Thyroid gland (tissue), 4 donors: Measurements from ENCODE around the gene MAP1B. TPM values are rescaled to one million over a fixed set of nuclear protein-coding genes. Genes with fewer than 3 reads are reported as not detected.

Experiments used
- DNase-seq, 2 donors: peaks; one replicate each; pipeline ENCODE4 v3.0.0-alpha.2; 2019
- H3K27ac ChIP-seq, 3 donors: fragments of 200-600 bp; sonication (generic); 1 replicate in 2 of 3; 2 replicates in 1 of 3; pipeline ENCODE4 v1.5.1; 2016 to 2019; ENCODE audit warnings: mild to moderate bottlenecking in 1 of 3, moderate library complexity in 1 of 3
- H3K27me3 ChIP-seq: fragments of 200-600 bp; sonication (generic); one replicate; pipeline ENCODE4 v1.5.1; 2019
- H3K36me3 ChIP-seq, 2 donors: fragments of 200-600 bp; sonication (generic); one replicate each; pipeline ENCODE4 v1.5.1; 2016 to 2019
- H3K4me1 ChIP-seq, 2 donors: fragments of 200-600 bp; sonication (generic); one replicate each; pipeline ENCODE4 v1.5.1; 2017 to 2019
- H3K4me3 ChIP-seq, 3 donors: fragments of 200-600 bp; sonication (generic); replicated peaks in 1 of 3; 1 replicate in 2 of 3; 2 replicates in 1 of 3; pipeline ENCODE4 v1.5.1; 2016; ENCODE audit warnings: mild to moderate bottlenecking in 1 of 3
- H3K9me3 ChIP-seq: fragments of 200-600 bp; sonication (generic); one replicate; pipeline ENCODE4 v1.5.1; 2017
- CTCF ChIP-seq, 6 experiments: fragments of 200-600 bp in 3 of 6; fragments of 450-650 bp in 3 of 6; sonication (generic) in 3 of 6; IDR thresholded peaks; one replicate each; pipeline ENCODE4 v1.5.1; 2016 to 2019; ENCODE audit warnings: antibody characterized with exemption in 6 of 6, mild to moderate bottlenecking in 2 of 6, inconsistent platforms in 1 of 6, moderate library complexity in 1 of 6
- POLR2A ChIP-seq, 2 donors: fragments of 450-650 bp; IDR thresholded peaks; one replicate each; pipeline ENCODE4 v1.6.1; 2017; ENCODE audit warnings: antibody characterized with exemption in 2 of 2, mild to moderate bottlenecking in 2 of 2, moderate library complexity in 1 of 2
- WGBS, 2 donors: methylation state at CpG; one replicate each; pipeline ENCODE4 v1.1.5; 2017; 5-methylcytosine and 5-hydroxymethylcytosine counted together
- intact Hi-C: fragments of 100-400 bp; cut with DNase I; formaldehyde crosslinking; loops from one replicate; pipeline ENCODE4 v1.15.1; 2023
- total RNA-seq, 4 donors: library from RNA; depleted of rRNA; stranded (reverse); fragments of >200 nt; gene quantifications; one replicate each; pipeline ENCODE4 v1.2.3, GENCODE V29; 2016

MAP1B gene
- total RNA-seq, 4 donors from 2014 or later: 40.3 to 94.9 (median 56.3) TPM

DNA sequence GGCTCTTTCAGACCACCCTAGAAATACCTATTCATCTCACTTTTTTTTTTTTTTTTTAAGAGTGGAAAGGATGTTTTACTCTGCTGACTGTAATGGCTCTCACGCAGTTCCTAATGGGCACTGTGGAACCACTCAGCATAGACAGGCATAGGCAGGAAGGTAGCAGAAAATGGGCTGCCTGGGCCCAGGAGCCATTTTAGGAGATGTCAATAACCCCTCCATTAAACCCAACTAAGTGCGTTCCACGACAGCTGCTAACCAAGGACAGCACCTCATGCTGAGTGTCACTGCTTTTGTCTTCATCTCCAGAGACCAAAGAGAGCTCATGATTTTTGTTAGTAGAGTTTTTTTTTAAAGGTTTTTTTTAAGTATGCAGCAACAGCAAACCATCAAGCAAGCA is 15.3 kb downstream of the MAP1B start:
- no peaks in the 10 kb centered on the region for H3K4me1 ChIP-seq
- H3K36me3 ChIP-seq: no peaks in the 10 kb centered on the region
- WGBS, 2 donors: 77 to 78% methylated on average over 3 of the region's 3 CpGs
- no peak for DNase-seq
- H3K27me3 ChIP-seq: no peaks in the 10 kb centered on the region
- no peaks in the 10 kb centered on the region for H3K9me3 ChIP-seq
- H3K27ac ChIP-seq: no peak overlapping the region
- TF ChIP-seq CTCF (IDR thresholded peaks at IDR 0.05) (no peak), POLR2A (IDR thresholded peaks at IDR 0.05) (no peak)
- H3K4me3 ChIP-seq: no peak overlapping the region
- intact Hi-C loops: no loop called here

DNA sequence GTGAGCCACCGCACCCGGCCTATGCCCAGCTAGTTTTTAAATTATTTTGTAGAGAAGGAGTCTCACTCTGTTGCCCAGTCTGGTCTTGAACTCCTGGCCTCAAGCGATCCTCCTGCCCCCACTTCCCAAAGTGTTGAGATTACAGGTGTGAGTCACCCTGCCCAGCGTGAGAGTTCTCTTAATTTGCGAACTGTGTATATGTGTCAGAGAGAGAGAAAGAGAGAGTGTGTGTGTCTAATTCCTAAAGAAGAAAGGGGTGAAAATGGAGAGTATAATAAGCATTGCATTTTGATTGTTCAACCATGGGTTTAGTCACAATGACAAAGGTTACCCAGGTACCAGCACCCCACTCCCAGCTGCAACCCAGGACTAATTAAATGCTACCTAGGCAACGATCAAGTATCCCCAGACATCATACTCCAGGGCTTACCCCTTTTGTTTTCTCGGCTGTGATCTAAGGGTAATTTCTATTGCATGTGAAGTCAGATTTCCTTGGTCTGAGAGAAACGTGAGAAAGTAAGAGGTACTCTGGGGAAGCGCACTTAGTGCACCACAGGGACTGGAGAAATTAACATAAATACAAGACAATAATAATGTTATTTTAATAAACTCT is 16.6 kb downstream of the MAP1B start:
- Histone ChIP-seq H3K27me3 (no peaks in the 10 kb centered on the region), H3K4me1 (no peaks in the 10 kb centered on the region)

DNA sequence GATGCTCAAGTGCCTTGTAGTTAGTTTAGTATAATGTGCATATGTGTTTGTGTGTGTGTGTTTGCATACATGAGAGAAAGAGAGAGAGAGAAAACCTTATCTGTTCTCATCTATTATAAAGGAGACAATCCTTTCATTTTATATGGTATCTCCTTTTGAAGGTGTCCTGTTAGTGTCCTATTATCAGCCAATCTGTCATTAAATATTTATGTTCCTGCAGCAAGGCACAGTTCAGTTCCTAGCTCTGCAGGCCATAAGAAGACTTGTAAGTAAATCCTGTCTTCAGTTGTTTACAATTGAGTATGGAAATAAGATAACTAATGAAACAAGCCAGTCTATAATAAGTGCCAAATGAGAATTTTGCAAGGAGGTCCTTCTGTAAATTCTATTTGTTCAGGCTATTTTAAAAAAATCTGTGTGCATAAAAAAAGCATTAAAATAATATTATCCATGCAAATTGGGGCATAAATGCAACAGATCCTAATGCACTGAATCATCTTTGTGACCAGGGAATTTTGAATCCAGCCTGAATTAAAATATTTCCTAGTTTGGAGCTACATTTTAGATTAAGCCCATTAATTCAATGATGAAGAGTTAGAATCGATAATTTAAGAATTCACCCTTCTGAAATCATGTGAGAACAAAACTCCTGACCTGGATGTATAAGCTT is 18.1 kb downstream of the MAP1B start:
- intact Hi-C loops: no loop called here
- H3K4me3 ChIP-seq: no peak overlapping the region
- no peak for TF ChIP-seq POLR2A (IDR thresholded peaks at IDR 0.05)
- no peak for TF ChIP-seq CTCF (IDR thresholded peaks at IDR 0.05)
- WGBS, 2 donors: 75 to 87% methylated on average over 1 of the region's 1 CpG
- no peaks in the 10 kb centered on the region for H3K36me3 ChIP-seq
- no peak for DNase-seq
- no peaks in the 10 kb centered on the region for H3K27me3 ChIP-seq
- no peak overlapping the region for H3K27ac ChIP-seq
- no peaks in the 10 kb centered on the region for H3K4me1 ChIP-seq
- no peaks in the 10 kb centered on the region for H3K9me3 ChIP-seq

More for the DNA sequence above, 16.6 kb downstream of the MAP1B start:
- H3K36me3 ChIP-seq: no peaks in the 10 kb centered on the region
- H3K9me3 ChIP-seq: no peaks in the 10 kb centered on the region
- intact Hi-C loops: no loop called here
- H3K4me3 ChIP-seq: no peak overlapping the region
- DNase-seq: no peak
- 86 to 89% methylated on average over 9 of the region's 9 CpGs for WGBS, 2 donors
- H3K27ac ChIP-seq: no peak overlapping the region
- TF ChIP-seq CTCF (IDR thresholded peaks at IDR 0.05) (no peak), POLR2A (IDR thresholded peaks at IDR 0.05) (no peak)

GRCh38 chr5:72125941-72126620 is 18.8 kb downstream of the MAP1B start:
- Histone ChIP-seq H3K27ac (no peak overlapping the region), H3K36me3 (no peaks in the 10 kb centered on the region), H3K9me3 (no peaks in the 10 kb centered on the region), H3K4me1 (no peaks in the 10 kb centered on the region), H3K4me3 (no peak overlapping the region), H3K27me3 (no peaks in the 10 kb centered on the region)
- 10 to 16% methylated on average over 1 of the region's 1 CpG for whole genome bisulfite sequencing, 2 donors
- DNase-seq: no peak
- intact Hi-C loops: no loop called here
- TF ChIP-seq POLR2A (IDR thresholded peaks at IDR 0.05) (no peak), CTCF (IDR thresholded peaks at IDR 0.05) (no peak)

DNA sequence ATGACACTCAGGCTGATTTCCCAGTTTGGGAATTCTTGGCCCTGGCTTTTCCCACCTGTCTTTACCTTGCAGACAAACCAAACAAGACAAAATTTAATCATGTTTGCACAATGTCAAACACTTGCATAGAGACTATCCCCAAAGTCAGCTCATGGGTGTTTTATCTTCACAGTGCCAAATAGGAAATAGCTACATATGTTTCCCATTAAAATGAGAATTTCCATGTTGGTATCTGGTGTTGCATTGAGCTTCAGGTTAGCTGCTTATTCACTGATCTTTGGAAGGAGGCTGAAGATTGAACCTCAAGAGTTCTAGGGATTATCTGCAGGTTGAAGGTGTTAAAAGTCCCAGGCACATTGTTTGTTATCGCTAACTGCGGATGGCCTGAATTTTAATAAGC is 19.5 kb downstream of the MAP1B start:
- Histone ChIP-seq H3K9me3 (no peaks in the 10 kb centered on the region), H3K4me1 (no peaks in the 10 kb centered on the region), H3K27ac (no peak overlapping the region), H3K27me3 (no peaks in the 10 kb centered on the region), H3K36me3 (no peaks in the 10 kb centered on the region), H3K4me3 (no peak overlapping the region)
- TF ChIP-seq POLR2A (IDR thresholded peaks at IDR 0.05) (no peak), CTCF (IDR thresholded peaks at IDR 0.05) (no peak)
- no peak for DNase-seq
- intact Hi-C loops: no loop called here
- 96 to 98% methylated on average over 2 of the region's 2 CpGs for WGBS, 2 donors
